ENCODE data around the gene GCLM. TPM values are rescaled to one million over a fixed set of nuclear protein-coding genes. Genes with fewer than 3 reads are reported as not detected.
"Not testable (repeated sequence)": the region's sequence is repeated elsewhere in the genome, so short reads cannot be mapped to it uniquely, and the experiment has no call there.

Gene GCLM
- 6.3 and 7.2 TPM in 2 replicates for total RNA-seq (2014; rRNA removed; shearing (Covaris generic))

DNA sequence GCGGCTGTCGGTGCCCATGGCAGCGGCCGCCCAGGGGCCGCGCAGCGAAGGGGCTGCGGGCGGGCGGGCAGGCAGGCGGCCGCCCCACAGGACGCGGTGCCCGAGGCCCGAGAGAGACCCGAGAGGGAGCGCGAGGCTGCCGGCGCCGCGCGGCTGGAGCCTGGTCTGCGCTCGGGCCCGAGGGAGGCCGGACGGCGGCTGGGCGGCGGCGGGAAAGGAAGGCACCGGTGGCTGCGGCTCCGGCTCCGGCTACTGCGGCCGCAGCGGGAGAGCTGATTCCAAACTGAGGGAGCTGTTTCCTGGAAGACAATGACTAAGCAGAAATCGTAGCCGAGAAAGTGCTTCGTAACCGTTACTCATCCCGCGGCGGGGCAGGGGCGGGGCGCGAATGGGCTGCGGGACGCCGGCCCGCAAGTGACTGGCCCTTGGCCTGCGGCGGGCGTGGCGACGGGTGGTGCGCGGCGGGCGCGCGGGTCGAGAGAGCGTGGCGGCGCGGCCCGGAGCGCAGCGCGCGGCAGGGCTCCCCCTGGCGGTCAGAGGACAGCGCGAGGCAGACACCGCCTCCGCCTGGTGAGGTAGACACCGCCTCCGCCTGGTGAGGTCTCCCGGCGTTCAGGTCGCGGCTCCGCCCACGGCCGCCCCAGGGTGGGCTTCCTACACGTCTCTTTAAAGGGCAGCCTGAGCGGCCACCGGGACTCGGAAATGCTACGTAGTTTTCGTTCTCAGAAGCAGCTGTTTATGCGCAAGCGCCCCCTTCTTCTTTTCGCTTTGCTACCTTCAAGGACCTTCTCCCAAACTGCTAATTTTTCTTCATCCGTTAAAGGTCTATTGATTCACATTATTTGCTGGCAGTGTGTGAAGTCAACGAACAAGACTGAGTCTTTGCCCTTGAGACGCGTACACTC, at the start of gene GCLM:
TSS of gene GCLM (minus strand) at position 285 of the 905 bp plus-strand sequence. CDS start at position 18, 267 bp downstream.
- peak within 1 kb of the TSS; percentile 72 for H3K4me3 ChIP-seq
- no peak within 1 kb of the TSS for H3K27ac ChIP-seq
- no peaks in the 10 kb centered on the region; the same call in 1 of the 2 replicates for H3K9me3 ChIP-seq (replicated peaks)
- peaks cover 9% of the 10 kb centered on the region for H3K4me1 ChIP-seq
- H3K36me3 ChIP-seq, result no peaks in the 10 kb centered on the region
- peak; percentile 91 to 94 for DNase-seq
- H3K27me3 ChIP-seq, result no peaks in the 10 kb centered on the region

GRCh38 chr1:93958726-93959100, 49.5 kb upstream of the GCLM start:
- no peak overlapping the region for H3K27ac ChIP-seq
- DNase-seq, result no peak
- H3K4me1 ChIP-seq, result no peaks in the 10 kb centered on the region
- no peaks in the 10 kb centered on the region for H3K36me3 ChIP-seq
- peaks cover 8% of the 10 kb centered on the region for H3K9me3 ChIP-seq (replicated peaks)
- H3K27me3 ChIP-seq, result no peaks in the 10 kb centered on the region
- H3K4me3 ChIP-seq, result no peak overlapping the region

DNA sequence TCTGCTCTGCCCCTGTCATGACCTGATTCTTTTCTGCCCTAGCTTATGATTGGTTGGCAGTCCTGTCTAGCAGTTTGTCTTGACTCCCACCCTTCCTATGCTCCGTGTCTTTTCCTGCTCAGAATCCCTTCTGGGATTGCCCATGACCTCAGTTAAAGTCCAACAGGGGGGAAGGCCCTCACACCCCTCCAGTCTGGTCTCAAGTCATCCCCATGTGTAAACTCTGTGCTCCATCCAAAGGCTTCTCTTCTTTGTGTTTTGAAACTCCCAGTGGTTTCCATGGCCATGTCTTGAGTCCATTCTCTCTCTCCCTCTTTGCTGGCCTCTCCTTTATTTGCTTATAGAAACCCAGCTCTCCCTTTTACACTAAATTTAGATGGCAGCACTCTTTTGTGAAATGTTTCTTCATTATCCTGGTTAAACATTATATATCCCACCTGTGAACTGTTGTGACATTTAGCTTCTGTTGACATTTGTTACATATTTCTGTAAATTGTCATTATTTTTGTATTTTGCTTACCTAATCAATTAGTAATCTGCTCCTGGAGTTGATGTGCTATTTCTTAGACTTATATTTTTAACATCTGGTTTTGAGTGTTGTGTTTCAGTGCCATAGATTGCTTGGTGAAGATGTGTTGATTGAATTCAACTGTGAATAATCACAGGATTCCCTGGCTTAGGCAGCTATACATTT, 48.9 kb upstream of the GCLM start:
- H3K36me3 ChIP-seq, result no peaks in the 10 kb centered on the region
- no peaks in the 10 kb centered on the region for H3K27me3 ChIP-seq
- H3K4me3 ChIP-seq, result no peak overlapping the region
- H3K9me3 ChIP-seq (replicated peaks), result peaks cover 8% of the 10 kb centered on the region
- no peaks in the 10 kb centered on the region for H3K4me1 ChIP-seq
- no peak overlapping the region for H3K27ac ChIP-seq
- DNase-seq, result no peak

GRCh38 chr1:93955765-93956164, 46.5 kb upstream of the GCLM start:
- H3K36me3 ChIP-seq, result no peaks in the 10 kb centered on the region
- DNase-seq, result no peak
- peaks cover 8% of the 10 kb centered on the region for H3K9me3 ChIP-seq (replicated peaks)
- H3K27me3 ChIP-seq, result no peaks in the 10 kb centered on the region
- no peaks in the 10 kb centered on the region for H3K4me1 ChIP-seq
- no peak overlapping the region for H3K27ac ChIP-seq
- no peak overlapping the region for H3K4me3 ChIP-seq

DNA sequence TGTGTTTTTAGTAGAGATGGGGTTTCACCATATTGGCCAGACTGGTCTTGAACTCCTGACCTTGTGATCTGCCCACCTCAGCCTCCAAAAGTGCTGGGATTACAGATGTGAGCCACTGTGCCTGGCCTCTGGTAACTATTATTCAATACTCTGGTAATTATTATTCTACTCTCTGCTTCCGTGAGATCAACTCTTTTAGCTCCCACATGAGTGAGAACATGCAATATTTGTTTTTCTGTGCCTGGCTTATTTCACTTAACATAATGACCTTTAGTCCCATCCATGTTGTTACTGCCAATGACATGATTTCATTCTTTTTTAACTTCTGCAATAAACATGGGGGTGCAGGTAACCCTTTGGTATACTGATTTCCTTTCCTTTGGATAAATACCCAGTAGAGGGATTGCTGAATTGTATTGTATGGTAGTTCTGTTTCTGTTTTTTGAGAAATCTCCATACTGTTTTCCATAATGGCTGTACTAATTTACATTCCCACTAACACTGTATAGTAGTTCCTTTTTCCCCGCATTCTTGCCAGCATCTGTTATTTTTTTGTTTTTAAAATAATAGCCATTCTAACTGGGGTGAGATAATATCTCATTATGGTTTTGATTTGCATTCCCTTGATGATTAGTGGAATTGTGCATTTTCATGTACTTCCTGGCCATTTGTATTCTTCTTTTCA, 37.9 kb upstream of the GCLM start:
- not testable (repeated sequence) for H3K4me3 ChIP-seq; H3K27ac ChIP-seq; H3K4me1 ChIP-seq; H3K36me3 ChIP-seq; H3K9me3 ChIP-seq (replicated peaks); DNase-seq; H3K27me3 ChIP-seq

DNA sequence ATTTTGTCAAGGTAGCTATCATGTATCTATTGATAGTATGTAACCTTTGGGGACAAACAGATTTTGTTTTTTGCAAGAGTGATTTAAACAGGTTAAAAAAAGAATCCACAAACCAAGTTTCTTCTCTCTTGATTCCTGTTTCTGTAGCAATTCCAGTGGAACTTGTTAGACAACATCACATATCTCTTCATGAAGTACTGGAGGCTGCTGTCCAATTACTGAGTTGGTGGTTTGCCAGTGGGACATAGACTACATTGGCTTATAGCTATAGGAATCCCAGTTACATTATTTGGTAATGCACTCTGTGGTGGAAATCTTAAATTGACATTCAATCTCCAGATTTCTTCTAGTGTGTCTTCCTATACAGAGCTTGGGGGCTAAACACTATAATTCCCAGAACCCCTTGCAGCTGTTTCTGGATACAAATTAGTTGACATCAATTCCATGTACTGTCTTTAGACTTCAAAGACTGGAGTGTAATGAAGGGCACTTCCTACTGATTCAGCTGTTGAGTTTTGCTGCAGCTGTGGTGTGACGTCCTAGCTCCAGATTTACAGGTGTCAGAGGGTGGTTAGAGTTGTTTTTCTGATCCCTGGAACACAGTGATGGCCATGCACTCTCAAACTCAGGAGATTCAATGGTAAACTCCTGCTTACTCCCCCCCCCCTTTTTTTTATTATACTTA, 29.4 kb upstream of the GCLM start:
- peak; percentile 31 to 74 for DNase-seq
- no peaks in the 10 kb centered on the region for H3K36me3 ChIP-seq

DNA sequence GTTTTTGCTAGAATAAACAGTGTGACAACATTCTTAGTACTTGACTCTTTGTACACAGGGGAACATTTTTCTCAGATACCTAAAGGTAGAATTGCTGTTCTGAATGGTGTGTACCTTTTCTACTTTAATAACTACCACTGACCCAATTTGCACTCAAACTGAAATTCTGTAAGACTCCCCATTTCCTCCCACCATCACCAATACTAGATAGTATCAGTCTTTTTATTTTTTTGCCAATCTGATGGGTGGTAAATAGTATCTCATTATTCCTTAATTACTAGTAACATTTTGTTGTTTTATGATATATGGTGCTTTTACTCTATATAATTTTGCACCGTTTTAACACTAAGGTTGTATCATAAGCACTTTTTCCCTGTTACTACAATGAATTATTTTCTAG, 28.8 kb upstream of the GCLM start:
- Histone ChIP-seq H3K36me3 (no peaks in the 10 kb centered on the region), H3K27ac (no peak overlapping the region), H3K9me3 (replicated peaks) (0 out of 2 replicates have a peak, but pooled peaks cover 3% of the 10 kb centered on the region), H3K27me3 (no peaks in the 10 kb centered on the region), H3K4me3 (no peak overlapping the region), H3K4me1 (peaks cover 8% of the 10 kb centered on the region)
- no peak for DNase-seq

More for the DNA sequence above, 29.4 kb upstream of the GCLM start:
- no peak overlapping the region; the same call in 1 of the 2 replicates for H3K27ac ChIP-seq
- no peak overlapping the region for H3K4me3 ChIP-seq
- no peaks in the 10 kb centered on the region for H3K27me3 ChIP-seq
- peaks cover 8% of the 10 kb centered on the region for H3K4me1 ChIP-seq
- 0 out of 2 replicates have a peak, but pooled peaks cover 3% of the 10 kb centered on the region for H3K9me3 ChIP-seq (replicated peaks)

- DNase-seq, result no peak
- no peaks in the 10 kb centered on the region for H3K36me3 ChIP-seq
- no peaks in the 10 kb centered on the region for H3K27me3 ChIP-seq
- no peak overlapping the region for H3K27ac ChIP-seq
- peaks cover 3% of the 10 kb centered on the region; the same call in 1 of the 2 replicates for H3K9me3 ChIP-seq (replicated peaks)
- no peaks in the 10 kb centered on the region for H3K4me1 ChIP-seq
- H3K4me3 ChIP-seq, result no peak overlapping the region
Measured at GRCh38 chr1:93925206-93925605, 16.0 kb upstream of the GCLM start.

GRCh38 chr1:93919780-93920179, 10.6 kb upstream of the GCLM start:
- no peak overlapping the region for H3K4me3 ChIP-seq
- no peak for DNase-seq
- H3K36me3 ChIP-seq, result no peaks in the 10 kb centered on the region
- H3K27ac ChIP-seq, result no peak overlapping the region
- H3K4me1 ChIP-seq, result no peaks in the 10 kb centered on the region
- H3K27me3 ChIP-seq, result no peaks in the 10 kb centered on the region
- no peaks in the 10 kb centered on the region for H3K9me3 ChIP-seq (replicated peaks)

DNA sequence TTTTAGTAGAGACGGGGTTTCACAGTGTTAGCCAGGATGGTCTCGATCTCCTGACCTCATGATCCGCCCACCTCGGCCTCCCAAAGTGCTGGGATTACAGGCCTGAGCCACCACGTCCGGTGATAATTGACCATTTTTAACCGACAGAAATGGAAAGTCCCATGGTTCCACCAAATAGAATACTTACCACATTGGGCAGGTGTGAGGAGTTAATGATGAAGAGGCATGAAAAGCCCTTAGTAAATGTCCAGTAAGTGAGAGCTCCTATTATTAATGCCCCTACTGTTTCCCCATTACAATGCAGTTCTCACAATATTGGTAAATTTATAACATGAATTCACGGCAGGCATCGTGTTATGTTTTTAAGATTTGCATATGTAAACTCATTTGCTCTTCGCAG, 8.1 kb upstream of the GCLM start:
- H3K4me1 ChIP-seq, result no peaks in the 10 kb centered on the region
- H3K36me3 ChIP-seq, result no peaks in the 10 kb centered on the region
- no peaks in the 10 kb centered on the region for H3K27me3 ChIP-seq
- no peak overlapping the region for H3K4me3 ChIP-seq
- H3K9me3 ChIP-seq (replicated peaks), result no peaks in the 10 kb centered on the region; the same call in 1 of the 2 replicates
- no peak overlapping the region for H3K27ac ChIP-seq
- no peak for DNase-seq

DNA sequence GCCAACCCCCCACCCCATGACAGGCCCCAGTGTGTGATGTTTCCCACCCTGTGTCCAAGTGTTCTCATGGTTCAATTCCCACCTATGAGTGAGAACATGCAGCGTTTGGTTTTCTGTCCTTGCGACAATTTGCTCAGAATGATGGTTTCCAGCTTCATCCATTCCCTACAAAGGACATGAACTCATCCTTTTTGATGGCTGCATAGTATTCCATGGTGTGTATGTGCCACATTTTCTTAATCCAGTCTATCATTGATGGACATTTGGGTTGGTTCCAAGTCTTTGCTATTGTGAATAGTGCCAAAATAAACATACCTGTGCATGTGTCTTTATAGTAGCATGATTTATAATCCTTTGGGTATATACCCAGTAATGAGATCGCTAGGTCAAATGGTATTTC, 1.6 kb upstream of the GCLM start:
- H3K36me3 ChIP-seq; H3K4me1 ChIP-seq; H3K27me3 ChIP-seq; H3K27ac ChIP-seq; H3K9me3 ChIP-seq (replicated peaks); DNase-seq; H3K4me3 ChIP-seq: not testable (repeated sequence)

DNA sequence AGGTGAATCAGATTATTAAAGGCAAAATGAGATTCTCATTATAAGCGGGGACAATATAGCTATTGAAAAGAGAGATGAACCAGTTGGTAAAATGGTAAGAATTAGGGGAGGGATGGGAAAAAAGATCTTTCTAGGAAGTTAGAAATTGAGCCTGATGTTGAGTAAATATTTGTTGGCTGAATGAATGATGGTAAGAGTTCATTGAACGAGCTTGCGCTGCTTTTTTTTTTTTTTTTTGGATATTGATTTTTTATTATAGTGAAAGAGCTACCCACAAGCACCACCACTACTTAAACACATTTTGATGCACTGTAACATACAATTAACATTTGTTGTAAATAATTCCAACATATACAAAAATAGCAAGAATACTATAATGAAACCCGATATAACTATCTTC, 1.1 kb upstream of the GCLM start:
- DNase-seq, result no peak
- peak overlapping the region; percentile 72 for H3K4me3 ChIP-seq
- no peaks in the 10 kb centered on the region for H3K36me3 ChIP-seq
- no peak overlapping the region for H3K27ac ChIP-seq
- H3K9me3 ChIP-seq (replicated peaks), result no peaks in the 10 kb centered on the region; the same call in 1 of the 2 replicates
- H3K27me3 ChIP-seq, result no peaks in the 10 kb centered on the region
- peaks cover 9% of the 10 kb centered on the region for H3K4me1 ChIP-seq

DNA sequence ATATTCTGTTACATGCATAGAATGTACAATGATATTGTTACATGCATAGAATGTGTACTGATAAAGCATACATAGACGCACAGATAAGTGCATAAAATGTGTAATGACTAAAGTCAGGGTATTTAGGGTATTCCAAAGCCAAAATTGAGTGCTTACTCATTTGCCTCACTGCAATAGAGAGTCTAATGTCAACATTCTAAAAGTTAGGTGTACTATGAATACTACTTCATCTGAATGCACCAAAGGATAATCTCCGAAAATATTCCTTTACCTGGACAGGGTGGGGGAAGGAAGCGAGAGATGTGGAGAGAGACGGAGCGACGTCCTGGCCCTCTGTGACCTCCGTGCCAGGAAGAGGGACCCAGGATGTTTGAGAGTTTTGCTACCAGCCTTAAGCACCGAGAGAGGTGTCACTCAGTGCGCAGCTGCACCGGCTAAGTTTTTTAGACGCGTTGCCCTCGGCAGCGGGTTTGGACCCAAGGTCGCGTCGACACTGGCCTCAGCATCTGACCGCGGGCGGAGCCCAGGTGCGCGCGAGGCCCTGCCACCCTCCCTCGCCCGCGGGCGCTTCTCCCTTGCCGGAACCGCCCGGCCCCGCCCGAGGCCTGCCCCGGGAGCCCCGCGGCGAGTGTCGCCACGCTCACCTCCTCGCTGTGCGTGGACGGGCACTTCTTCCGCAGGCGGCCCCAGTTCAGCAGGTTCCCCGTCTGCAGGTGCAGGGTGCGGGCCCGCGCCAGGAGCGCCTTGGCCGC, 660 bp downstream of the GCLM start:
- DNase-seq, result peak; percentile 25 to 35
- H3K27ac ChIP-seq, result no peak overlapping the region

DNA sequence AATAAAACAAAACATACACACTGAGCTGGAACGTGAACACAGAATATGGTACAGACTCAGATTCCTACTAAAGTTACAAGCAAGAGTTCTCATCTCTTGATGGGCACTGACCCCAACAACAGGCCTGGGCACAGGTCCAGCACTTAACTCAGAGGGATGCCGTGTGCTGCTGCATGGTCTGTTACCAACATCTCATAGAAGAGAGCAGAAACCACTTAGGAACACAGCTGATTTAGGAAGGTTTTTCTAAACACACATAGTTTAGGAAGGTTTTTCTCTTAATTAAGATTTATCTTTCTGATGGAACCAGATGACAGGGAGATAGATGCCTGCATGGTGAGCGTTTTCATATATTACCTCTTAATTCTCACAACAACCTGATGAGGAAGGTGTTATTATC, 1.5 kb downstream of the GCLM start:
- H3K4me3 ChIP-seq, result no peak overlapping the region; the same call in 1 of the 2 replicates
- H3K4me1 ChIP-seq, result peaks cover 9% of the 10 kb centered on the region
- H3K27me3 ChIP-seq, result no peaks in the 10 kb centered on the region
- no peaks in the 10 kb centered on the region for H3K9me3 ChIP-seq (replicated peaks)
- H3K27ac ChIP-seq, result no peak overlapping the region
- peak; percentile 46 to 60 for DNase-seq
- H3K36me3 ChIP-seq, result no peaks in the 10 kb centered on the region

More for the DNA sequence above, 660 bp downstream of the GCLM start:
- Histone ChIP-seq H3K4me3 (peak overlapping the region; percentile 72), H3K4me1 (peaks cover 9% of the 10 kb centered on the region), H3K27me3 (no peaks in the 10 kb centered on the region), H3K36me3 (no peaks in the 10 kb centered on the region), H3K9me3 (replicated peaks) (no peaks in the 10 kb centered on the region)

Data from SJCRH30 (cell line).